Duodenal mucosa (tissue), 2 donors: ENCODE results near the gene ATL1.

Experiments used
- H3K27ac ChIP-seq: one replicate; pipeline ENCODE4 v1.7.0; 2013; ENCODE audit warnings: low read depth, low read length
- H3K27me3 ChIP-seq, 2 donors: one replicate each; pipeline ENCODE4 v1.7.0; 2013; ENCODE audit warnings: low read length in 2 of 2, control low read depth in 1 of 2; ENCODE audit not compliant: insufficient read depth in 2 of 2, control insufficient read depth in 1 of 2
- H3K36me3 ChIP-seq, 2 donors: one replicate each; pipeline ENCODE4 v1.7.0; 2013; ENCODE audit warnings: low read length in 2 of 2, control low read depth in 1 of 2; ENCODE audit not compliant: insufficient read depth in 2 of 2, control insufficient read depth in 1 of 2
- H3K4me1 ChIP-seq, 2 donors: one replicate each; pipeline ENCODE4 v1.7.0; 2013; ENCODE audit warnings: low read length in 2 of 2, control low read depth in 1 of 2; ENCODE audit not compliant: insufficient read depth in 2 of 2, control insufficient read depth in 1 of 2
- H3K4me3 ChIP-seq, 2 donors: one replicate each; pipeline ENCODE4 v1.7.0; 2013; ENCODE audit warnings: low read length in 2 of 2, low read depth in 1 of 2
- H3K9ac ChIP-seq, 2 donors: one replicate each; pipeline ENCODE4 v1.7.0; 2013; ENCODE audit warnings: low read length in 2 of 2, low read depth in 1 of 2
- H3K9me3 ChIP-seq, 2 donors: one replicate each; pipeline ENCODE4 v1.7.0; 2013; ENCODE audit warnings: low read length in 2 of 2, control low read depth in 1 of 2; ENCODE audit not compliant: control insufficient read depth in 1 of 2

The ATL1 gene

GRCh38 chr14:50678163-50678562, 118.2 kb downstream of the ATL1 start:
- H3K27ac ChIP-seq = no peak overlapping the region
- H3K4me1 ChIP-seq = peaks cover 5 to 22% of the 10 kb centered on the region in 2 donors
- H3K36me3 ChIP-seq = no peaks in the 10 kb centered on the region
- H3K4me3 ChIP-seq = no peak overlapping the region
- no peaks in the 10 kb centered on the region for H3K9me3 ChIP-seq
- no peaks in the 10 kb centered on the region for H3K27me3 ChIP-seq
- H3K9ac ChIP-seq = no peak overlapping the region

DNA sequence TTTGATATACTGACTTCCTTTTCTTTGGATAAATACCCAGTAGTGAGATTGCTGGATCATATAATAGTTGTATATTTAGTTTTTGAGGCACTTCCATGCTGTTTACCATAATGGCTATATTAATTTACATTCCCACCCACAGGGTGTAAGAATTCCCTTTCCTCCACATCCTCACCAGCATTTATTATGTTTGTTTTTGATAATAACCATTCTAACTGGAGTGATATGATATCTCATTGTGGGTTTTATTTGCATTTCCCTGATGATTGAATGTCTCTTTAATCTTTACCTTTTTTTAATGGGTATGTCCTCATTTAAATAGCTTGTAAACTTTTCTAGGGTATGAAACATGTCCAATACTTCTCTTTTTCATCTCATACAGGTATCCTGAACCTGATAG, 119.7 kb downstream of the ATL1 start:
- no peaks in the 10 kb centered on the region for H3K36me3 ChIP-seq
- no peak overlapping the region for H3K9ac ChIP-seq
- H3K4me3 ChIP-seq = no peak overlapping the region

More for the DNA sequence above, 119.7 kb downstream of the ATL1 start:
- Histone ChIP-seq H3K27me3 (no peaks in the 10 kb centered on the region), H3K27ac (no peak overlapping the region), H3K4me1 (peaks cover 5 to 22% of the 10 kb centered on the region in 2 donors), H3K9me3 (no peaks in the 10 kb centered on the region)
